ENCODE results near the gene HYAL3. TPM values are rescaled to one million over a fixed set of nuclear protein-coding genes. Genes with fewer than 3 reads are reported as not detected.
"Not testable (repeated sequence)": the region's sequence is repeated elsewhere in the genome, so short reads cannot be mapped to it uniquely, and the experiment has no call there.

Gene HYAL3
- total RNA-seq, 2 experiments from 2014 or later = 6.0 to 6.8 TPM

GRCh38 chr3:50256978-50257890 lies 42.0 kb downstream of the HYAL3 start:
- no peak overlapping the region for H3K27ac Mint-ChIP-seq
- DNase-seq = peak; percentile 37
- peaks cover 18% of the 10 kb centered on the region for H3K36me3 Mint-ChIP-seq
- H3K4me3 Mint-ChIP-seq = no peak overlapping the region
- no peaks in the 10 kb centered on the region for H3K9me3 Mint-ChIP-seq
- H3K27me3 Mint-ChIP-seq = no peaks in the 10 kb centered on the region
- H3K4me1 Mint-ChIP-seq = peaks cover 7% of the 10 kb centered on the region

DNA sequence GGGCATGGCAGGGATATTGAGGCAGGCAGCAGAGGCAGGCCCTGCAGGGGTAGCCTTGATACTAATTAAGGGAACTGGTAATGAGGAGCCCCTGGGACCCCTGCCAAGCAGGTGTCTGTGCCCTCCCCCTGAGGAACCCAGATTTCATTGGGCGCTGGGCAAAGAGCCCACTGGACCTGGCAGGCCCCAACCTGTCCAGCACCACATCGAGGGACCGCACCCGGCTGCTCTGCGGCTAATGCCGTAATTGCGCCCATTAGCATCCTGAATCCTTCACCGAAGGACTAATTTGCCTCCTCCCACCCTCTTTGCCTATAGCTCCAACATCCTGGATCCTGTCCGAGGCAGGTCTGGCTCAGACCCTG lies 44.0 kb downstream of the HYAL3 start:
- H3K36me3 Mint-ChIP-seq = peaks cover 20% of the 10 kb centered on the region
- no peak for DNase-seq
- H3K4me1 Mint-ChIP-seq = peaks cover 18% of the 10 kb centered on the region
- no peaks in the 10 kb centered on the region for H3K9me3 Mint-ChIP-seq
- no peaks in the 10 kb centered on the region for H3K27me3 Mint-ChIP-seq
- no peak overlapping the region for H3K4me3 Mint-ChIP-seq
- no peak overlapping the region for H3K27ac Mint-ChIP-seq

- H3K27me3 Mint-ChIP-seq = no peaks in the 10 kb centered on the region
These were observed 44.5 kb downstream of the HYAL3 start for GRCh38 chr3:50254577-50255250.

DNA sequence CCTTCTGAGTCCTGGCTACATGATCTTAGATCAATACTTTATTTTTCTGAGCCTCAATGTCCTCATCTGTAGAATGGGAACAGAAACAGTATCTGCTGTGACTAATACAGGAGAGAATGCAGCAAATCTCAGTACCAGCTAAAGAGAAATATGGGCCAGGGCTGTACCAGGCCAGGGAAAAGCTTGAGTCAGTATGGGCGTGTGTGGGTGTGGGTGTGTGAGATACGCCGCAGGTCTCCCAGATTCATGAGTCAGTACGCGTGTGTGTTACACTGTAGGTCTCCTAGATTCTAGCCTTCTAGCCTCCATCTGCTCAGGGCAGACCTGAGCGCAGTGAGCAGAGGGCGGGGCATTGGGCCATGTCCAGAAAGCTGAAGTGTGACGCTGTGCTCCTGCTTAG lies 48.0 kb downstream of the HYAL3 start:
- Mint-ChIP-seq H3K36me3 (peaks cover 4% of the 10 kb centered on the region), H3K27me3 (no peaks in the 10 kb centered on the region), H3K4me1 (peaks cover 34% of the 10 kb centered on the region), H3K9me3 (no peaks in the 10 kb centered on the region), H3K27ac (peak overlapping the region; percentile 77), H3K4me3 (no peak overlapping the region)
- DNase-seq = peak; percentile 23

More at GRCh38 chr3:50254577-50255250, 44.5 kb downstream of the HYAL3 start:
- H3K36me3 Mint-ChIP-seq = peaks cover 20% of the 10 kb centered on the region
- no peak overlapping the region for H3K4me3 Mint-ChIP-seq
- no peaks in the 10 kb centered on the region for H3K9me3 Mint-ChIP-seq
- no peak overlapping the region for H3K27ac Mint-ChIP-seq
- DNase-seq = no peak
- H3K4me1 Mint-ChIP-seq = peaks cover 20% of the 10 kb centered on the region

DNA sequence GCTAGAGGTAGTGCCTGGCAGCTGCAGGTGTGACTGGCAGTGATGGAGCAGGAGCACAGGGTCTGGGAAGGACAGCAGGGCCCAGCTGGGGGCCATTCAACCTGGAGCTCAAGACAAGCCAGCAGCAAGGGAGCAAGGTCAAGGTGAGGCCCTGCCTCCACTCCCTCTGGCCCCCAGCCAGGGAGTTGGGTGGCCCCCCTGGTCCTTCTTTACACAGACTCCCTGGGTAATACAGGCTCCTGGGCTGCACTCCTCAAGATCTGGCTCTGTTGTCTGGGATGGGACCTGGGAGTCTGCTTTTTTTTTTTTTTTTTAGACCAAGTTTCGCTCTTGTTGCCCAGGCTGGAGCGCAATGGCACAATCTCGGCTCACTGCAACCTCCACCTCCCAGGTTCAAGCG lies 48.7 kb downstream of the HYAL3 start:
- H3K27me3 Mint-ChIP-seq = no peaks in the 10 kb centered on the region
- peaks cover 38% of the 10 kb centered on the region for H3K4me1 Mint-ChIP-seq

DNA sequence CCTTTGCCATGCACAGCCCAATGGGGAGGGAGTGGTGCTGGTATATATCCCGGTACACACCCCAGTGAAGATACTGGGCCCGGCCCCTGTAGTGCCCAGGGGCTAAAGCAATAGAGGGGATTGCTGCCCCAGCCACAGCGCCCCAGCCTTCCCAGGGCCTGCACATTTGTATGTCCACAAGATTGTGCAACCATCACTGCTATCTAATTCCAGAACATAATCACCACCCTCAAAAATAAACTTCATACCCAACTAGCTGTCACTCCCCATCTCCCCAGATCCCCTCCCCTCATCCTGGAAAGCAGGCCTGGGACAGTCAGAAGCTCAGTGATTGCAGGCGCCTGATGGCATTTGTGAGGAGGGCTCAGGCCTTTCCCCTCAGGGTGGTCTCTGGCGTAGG lies 49.7 kb downstream of the HYAL3 start:
- Mint-ChIP-seq H3K9me3 (no peaks in the 10 kb centered on the region), H3K36me3 (peaks cover 4% of the 10 kb centered on the region), H3K27ac (no peak overlapping the region), H3K4me1 (peaks cover 47% of the 10 kb centered on the region), H3K4me3 (no peak overlapping the region), H3K27me3 (no peaks in the 10 kb centered on the region)
- DNase-seq = no peak

More for the DNA sequence above, 48.7 kb downstream of the HYAL3 start:
- peaks cover 4% of the 10 kb centered on the region for H3K36me3 Mint-ChIP-seq
- peak overlapping the region; percentile 46 for H3K27ac Mint-ChIP-seq
- H3K9me3 Mint-ChIP-seq = no peaks in the 10 kb centered on the region
- H3K4me3 Mint-ChIP-seq = no peak overlapping the region
- no peak for DNase-seq

GRCh38 chr3:50248387-50248786 lies 50.8 kb downstream of the HYAL3 start:
- H3K9me3 Mint-ChIP-seq = no peaks in the 10 kb centered on the region
- H3K27ac Mint-ChIP-seq = peak overlapping the region; percentile 78
- no peak overlapping the region for H3K4me3 Mint-ChIP-seq
- no peak for DNase-seq
- H3K36me3 Mint-ChIP-seq = peaks cover 2% of the 10 kb centered on the region
- peaks cover 50% of the 10 kb centered on the region for H3K4me1 Mint-ChIP-seq
- no peaks in the 10 kb centered on the region for H3K27me3 Mint-ChIP-seq

DNA sequence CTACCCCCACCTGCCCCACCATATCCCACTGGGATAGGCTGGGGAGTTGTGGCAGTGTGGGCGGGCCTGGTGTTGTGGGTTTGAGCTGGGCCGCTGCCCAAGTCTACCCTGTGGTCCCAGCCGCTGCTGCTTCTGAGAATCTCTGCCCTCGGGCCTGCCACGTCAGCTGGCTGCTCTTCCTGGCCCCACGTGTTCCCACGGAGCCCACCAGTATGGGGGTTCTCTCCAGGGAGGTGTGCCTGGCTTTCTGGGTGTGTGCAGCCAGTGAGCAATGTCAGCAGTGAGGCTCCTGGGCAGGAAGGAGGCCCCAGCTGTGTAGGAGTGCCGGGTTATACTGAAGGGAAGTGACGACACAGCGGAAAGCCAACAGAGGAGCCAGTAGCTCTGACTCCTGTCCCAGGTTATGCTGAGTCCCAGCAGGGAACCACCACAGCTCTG lies 52.7 kb downstream of the HYAL3 start:
- H3K27me3 Mint-ChIP-seq = no peaks in the 10 kb centered on the region
- peak; percentile 89 for DNase-seq

DNA sequence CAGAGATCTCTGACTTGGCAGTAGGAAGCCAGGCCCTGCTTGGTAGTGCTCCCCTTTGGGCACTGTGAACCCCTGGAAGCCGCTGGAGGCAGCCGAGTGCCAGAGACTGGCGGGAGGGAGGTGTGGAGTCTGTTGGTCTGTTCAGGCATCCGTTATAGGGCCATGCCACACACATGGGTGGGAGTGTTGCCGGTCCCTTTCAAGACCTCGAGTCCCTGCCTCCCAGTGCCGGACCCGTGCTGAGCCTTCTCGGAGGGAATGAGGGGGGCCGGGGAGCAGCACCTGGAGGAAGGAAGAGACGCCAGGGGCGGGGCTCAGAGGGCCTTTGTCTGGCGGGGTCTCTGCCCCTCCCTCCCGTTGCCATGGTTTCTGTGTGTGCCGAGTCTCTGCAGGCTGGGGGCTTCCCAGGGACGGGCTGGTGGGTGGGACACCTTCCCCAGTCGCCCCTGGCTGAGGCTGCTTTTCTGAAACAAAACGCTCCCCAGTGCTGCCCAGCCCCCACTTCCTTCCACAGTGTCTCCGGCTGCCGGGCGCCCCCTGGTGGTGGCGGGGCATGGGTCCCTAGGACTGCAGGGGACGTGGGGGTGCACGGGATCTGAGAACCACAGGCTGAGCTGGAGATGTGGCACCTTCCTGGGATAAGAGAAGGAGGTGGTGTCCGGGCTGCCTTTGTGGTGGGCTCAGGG lies 53.2 kb downstream of the HYAL3 start:
- no peaks in the 10 kb centered on the region for H3K9me3 Mint-ChIP-seq
- peak overlapping the region; percentile 90 for H3K27ac Mint-ChIP-seq
- H3K4me3 Mint-ChIP-seq = peak overlapping the region; percentile 71
- peaks cover under 1% of the 10 kb centered on the region for H3K36me3 Mint-ChIP-seq
- peak; percentile 96 for DNase-seq
- peaks cover 66% of the 10 kb centered on the region for H3K4me1 Mint-ChIP-seq
- H3K27me3 Mint-ChIP-seq = no peaks in the 10 kb centered on the region

More for the DNA sequence above, 52.7 kb downstream of the HYAL3 start:
- no peaks in the 10 kb centered on the region for H3K9me3 Mint-ChIP-seq
- H3K36me3 Mint-ChIP-seq = peaks cover 2% of the 10 kb centered on the region
- peak overlapping the region; percentile 71 for H3K4me3 Mint-ChIP-seq
- peak overlapping the region; percentile 90 for H3K27ac Mint-ChIP-seq
- peaks cover 67% of the 10 kb centered on the region for H3K4me1 Mint-ChIP-seq

DNA sequence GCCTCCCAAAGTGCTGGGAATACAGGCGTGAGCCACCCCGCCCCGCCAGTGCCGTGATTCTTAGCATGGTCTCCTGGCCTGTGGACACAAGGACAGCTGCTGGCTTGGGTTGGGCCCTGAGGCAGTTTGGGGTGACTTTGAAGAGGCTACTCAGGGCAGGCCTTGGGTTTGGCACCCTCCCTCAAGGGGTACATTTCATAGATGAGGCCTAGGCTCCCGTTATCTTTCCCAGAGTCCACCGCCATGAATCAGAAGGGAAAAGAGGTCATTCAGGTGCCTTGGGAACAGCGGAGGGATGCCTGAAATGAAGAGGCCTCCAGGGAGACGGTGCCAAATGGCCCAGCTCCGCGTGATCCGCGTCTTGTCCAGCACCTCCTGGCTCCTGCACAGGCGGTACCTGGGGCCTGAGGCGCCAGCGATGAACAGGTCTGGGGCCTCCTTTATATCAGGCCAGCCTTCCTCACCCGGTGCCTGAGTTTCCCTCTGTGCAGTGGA lies 53.9 kb downstream of the HYAL3 start:
- Mint-ChIP-seq H3K9me3 (no peaks in the 10 kb centered on the region), H3K4me1 (peaks cover 66% of the 10 kb centered on the region), H3K27ac (peak overlapping the region; percentile 90), H3K4me3 (peak overlapping the region; percentile 71), H3K36me3 (no peaks in the 10 kb centered on the region), H3K27me3 (no peaks in the 10 kb centered on the region)
- DNase-seq = peak; percentile 18

DNA sequence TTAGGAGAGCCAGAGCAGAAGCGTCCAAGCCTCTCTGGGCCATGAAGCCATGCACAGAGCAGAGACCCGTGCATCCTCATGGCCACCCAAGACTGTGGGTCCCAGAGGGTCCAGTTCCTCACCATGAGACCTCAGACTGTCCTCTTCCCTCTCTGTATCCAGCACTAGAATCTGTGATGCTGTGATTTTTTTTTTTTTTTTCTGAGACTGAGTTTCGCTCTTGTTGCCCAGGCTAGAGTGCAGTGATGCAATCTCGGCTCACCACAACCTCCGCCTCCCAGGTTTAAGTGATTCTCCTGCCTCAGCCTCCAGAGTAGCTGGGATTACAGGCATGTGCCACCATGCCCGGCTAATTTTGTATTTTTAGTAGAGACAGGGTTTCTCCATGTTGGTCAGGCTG lies 54.4 kb downstream of the HYAL3 start:
- H3K36me3 Mint-ChIP-seq, H3K4me3 Mint-ChIP-seq, DNase-seq, H3K27me3 Mint-ChIP-seq, H3K9me3 Mint-ChIP-seq: not testable (repeated sequence)
- Mint-ChIP-seq H3K4me1 (peaks cover 66% of the 10 kb centered on the region), H3K27ac (peak overlapping the region; percentile 90)

GRCh38 chr3:50243543-50243895 lies 55.7 kb downstream of the HYAL3 start:
- no peak for DNase-seq
- H3K27ac Mint-ChIP-seq = peak overlapping the region; percentile 95
- H3K4me1 Mint-ChIP-seq = peaks cover 76% of the 10 kb centered on the region
- H3K9me3 Mint-ChIP-seq = no peaks in the 10 kb centered on the region
- H3K4me3 Mint-ChIP-seq = no peak overlapping the region
- no peaks in the 10 kb centered on the region for H3K27me3 Mint-ChIP-seq
- peaks cover 5% of the 10 kb centered on the region for H3K36me3 Mint-ChIP-seq

DNA sequence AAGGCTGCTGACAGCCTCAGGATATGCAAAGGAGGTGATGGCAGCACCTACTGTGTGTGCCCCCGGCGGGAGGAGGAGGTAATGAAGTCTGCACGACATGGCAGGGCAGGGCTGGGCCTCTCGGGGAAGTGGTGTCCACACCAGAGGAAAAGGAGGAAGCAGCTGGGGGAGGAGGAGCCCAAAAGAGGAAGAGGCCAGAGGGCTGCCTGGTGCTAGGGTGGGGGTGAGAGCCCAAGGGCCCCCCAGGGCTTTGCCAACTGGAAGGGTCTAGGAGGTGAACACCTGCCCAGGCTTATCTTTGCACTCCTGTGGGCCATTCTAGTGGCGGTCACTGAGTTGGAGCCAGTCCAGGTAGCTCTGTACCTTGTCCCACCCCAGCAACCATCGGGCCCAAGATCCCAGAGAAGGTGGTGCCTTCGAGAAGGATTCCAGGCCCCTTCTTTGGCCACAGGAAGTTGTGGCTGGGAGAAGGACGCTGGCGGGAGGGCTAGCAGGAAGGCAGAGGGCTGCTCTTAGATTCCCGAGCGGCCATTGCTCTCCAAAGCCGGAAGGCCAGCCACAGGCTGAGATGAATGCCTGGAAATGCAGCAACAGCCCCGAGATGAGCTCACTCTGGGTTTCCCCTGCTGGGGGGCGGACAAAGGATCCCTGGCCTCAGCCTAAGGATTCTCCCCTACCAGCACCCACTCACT lies 56.2 kb downstream of the HYAL3 start:
- Mint-ChIP-seq H3K36me3 (peaks cover 6% of the 10 kb centered on the region), H3K4me1 (peaks cover 76% of the 10 kb centered on the region)
- DNase-seq = peak; percentile 55

More for the DNA sequence above, 56.2 kb downstream of the HYAL3 start:
- Mint-ChIP-seq H3K27ac (peak overlapping the region; percentile 95), H3K27me3 (no peaks in the 10 kb centered on the region), H3K9me3 (no peaks in the 10 kb centered on the region), H3K4me3 (peak overlapping the region; percentile 68)
